Stimulated activated CD4-positive, alpha-beta T cell treated with anti-CD3 and anti-CD28 coated beads, TNF-alpha, amount 100 ng/mL, for 1 hour (primary cell): ENCODE data around the gene SLC2A4.

ENCODE experiments used
- DNase-seq, 3 donors: peaks; one replicate each; pipeline ENCODE4 v3.0.0-alpha.2; 2020; ENCODE audit warnings: low read depth in 3 of 3, low spot score in 1 of 3

Gene SLC2A4

DNA sequence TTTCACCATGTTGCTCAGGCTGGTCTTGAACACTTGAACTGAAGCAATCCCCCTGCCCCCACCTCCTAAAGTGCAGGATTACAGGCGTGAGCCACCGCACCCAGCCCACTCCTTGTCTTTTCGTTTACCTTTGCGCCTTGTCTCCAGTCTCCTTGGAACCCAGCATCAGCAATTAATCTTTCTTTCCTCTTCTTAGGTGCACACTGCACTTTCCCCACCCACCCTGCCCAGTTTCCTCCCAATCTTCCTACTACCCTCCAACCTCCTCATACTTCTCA, 17.8 kb upstream of the SLC2A4 start:
- DNase-seq = no peak

DNA sequence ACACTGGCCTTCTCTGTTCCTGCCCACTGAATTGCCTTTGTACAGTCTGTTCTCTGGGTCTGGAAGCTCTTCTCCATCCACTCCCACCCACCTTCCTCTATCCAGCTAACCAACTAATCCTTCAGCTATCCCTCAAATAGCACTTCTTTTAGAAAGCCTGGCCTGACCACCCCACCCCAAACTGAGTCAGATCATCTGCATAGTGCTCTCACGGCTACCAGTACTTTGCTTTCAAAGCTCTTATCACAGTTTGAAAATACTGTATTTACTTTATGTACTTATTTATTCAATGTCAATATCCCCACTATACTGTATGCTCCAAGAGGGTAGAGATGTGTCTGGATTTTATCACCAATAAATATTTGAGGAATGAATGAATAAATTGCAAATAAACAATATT, 14.7 kb upstream of the SLC2A4 start:
- DNase-seq = no peak

DNA sequence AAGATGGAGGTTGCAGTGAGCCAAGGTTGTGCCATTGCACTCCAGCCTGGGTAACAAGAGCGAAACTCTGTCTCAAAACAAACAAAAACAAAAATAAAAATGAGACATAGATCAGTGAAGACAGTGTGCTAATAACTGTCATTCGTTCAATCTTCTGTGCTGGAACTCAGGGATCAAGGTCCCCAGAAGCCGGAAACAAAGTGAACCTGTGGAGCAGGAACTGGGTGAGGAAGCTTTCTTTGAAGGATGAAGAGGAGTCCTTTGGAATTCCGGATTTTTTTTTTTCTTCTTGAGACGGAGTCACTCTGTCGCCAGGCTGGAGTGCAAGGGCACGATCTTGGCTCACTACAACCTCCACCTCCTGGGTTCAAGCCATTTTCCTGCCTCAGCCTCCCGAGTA, 2.1 kb upstream of the SLC2A4 start:
- DNase-seq = no peak

DNA sequence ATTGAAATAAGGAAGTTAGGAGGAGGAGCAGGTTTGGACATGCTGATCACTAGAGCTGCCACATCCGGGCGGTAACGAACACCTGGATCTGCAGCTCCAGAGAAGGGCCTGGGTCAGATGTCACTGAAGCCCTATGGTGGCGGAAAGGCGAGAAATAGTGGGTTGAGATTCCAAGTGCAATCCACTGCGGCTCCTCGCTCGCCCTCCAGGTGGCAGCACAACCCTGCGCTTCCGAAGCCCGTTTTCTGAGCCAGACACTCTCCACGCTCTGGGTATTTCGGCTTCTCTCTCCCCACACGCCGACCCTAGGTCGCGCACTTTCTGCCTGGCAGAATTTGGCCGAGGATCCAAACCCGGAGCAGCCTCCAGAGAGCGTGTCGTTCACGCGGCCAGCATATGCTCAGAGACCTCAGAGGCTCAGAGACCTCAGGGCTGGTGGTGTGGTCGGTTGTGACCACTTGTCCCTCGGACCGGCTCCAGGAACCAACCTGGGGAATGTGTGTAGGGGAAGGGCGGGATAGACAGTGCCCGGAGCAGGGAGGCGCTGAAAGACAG, 922 bp upstream of the SLC2A4 start:
- DNase-seq = peak; percentile 64 to 80 (median 76)

DNA sequence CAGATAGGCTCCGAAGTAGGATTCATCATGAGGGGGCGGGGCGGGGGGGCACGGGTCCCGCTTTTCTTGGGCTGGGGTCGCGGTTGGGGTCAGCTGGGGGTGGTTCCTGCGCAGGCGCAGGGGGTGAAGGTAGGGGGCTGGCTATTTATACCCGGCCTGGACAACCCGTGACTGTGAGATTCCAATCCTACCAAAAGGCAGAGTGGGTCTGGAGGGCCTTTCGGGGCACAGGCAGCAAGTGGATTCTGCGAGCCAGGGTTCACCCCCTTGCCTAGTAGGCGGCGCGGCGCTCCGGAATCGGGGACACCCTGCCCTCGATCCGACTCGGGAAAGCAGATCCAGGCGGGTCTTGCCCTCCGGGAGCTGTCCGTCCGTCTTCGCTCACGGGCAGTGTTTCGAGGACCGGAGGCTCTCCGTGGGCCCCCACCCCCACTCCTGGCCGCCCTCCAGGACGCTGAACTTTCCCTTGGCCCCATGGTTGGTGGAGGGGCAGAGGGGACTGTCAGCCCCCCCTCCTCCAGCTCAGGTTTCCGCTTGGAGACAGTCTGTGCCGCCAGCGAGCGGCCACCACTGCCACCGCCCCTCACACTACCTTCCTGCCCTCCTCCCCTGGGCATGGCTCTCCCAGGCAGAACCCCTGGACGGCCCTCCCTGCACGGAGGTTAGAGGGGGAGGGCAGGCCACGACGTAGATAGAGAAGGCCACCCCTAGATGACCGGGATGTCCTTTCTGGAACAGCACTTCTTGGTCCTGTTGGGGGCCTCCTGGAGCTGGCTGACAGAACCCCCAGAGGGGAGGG, 634 bp downstream of the SLC2A4 start:
- no peak for DNase-seq

DNA sequence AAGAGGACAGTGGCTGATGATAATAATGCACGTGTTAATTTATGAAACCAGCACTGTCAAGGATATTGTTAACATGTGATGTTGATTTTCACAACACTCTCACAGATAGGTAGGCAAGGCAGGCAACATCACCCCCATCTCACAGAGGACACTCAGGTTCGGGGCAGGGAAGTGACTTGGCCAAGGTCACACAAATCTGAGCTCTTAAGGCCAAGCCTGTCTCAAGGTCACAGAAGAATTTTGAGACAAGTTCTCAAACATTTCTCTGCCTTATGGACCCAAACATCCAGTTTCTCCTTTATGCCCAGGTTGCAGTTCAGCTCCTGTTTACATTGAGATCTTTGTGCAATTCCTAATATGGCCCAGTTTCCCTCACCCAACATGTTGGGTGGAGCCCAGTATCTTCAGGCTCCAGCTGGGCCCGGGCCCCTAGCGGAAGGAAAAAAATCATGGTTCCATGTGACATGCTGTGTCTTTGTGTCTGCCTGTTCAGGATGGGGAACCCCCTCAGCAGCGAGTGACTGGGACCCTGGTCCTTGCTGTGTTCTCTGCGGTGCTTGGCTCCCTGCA, 1.3 kb downstream of the SLC2A4 start:
- DNase-seq = no peak

DNA sequence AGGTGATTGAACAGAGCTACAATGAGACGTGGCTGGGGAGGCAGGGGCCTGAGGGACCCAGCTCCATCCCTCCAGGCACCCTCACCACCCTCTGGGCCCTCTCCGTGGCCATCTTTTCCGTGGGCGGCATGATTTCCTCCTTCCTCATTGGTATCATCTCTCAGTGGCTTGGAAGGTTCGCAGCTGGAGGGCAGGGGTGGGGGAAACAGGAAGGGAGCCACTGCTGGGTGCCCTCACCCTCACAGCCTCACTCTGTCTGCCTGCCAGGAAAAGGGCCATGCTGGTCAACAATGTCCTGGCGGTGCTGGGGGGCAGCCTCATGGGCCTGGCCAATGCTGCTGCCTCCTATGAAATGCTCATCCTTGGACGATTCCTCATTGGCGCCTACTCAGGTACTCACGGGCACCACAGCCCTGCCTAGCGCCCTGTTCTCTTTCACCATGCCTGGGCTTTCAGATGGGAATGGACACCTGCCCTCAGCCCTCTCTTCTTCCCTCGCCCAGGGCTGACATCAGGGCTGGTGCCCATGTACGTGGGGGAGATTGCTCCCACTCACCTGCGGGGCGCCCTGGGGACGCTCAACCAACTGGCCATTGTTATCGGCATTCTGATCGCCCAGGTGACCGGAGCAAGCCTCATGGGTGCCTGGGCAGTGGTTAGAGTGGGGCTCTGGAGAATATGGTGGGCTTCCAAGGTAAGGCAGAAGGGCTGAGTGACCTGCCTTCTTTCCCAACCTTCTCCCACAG, 2.1 kb downstream of the SLC2A4 start:
- no peak for DNase-seq

DNA sequence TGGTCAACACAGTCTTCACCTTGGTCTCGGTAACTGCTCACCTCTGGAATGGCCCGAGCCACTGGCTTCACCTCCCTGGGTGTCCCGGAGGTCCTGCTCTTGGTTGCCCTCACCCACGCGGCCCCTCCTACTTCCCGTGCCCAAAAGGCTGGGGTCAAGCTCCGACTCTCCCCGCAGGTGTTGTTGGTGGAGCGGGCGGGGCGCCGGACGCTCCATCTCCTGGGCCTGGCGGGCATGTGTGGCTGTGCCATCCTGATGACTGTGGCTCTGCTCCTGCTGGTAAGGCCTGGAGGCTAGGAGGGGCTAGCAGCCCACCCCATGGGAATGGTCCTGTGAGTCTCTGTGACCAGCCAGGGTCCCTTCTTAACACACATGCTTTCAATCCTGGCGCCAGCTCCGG, 3.4 kb downstream of the SLC2A4 start:
- DNase-seq = no peak

DNA sequence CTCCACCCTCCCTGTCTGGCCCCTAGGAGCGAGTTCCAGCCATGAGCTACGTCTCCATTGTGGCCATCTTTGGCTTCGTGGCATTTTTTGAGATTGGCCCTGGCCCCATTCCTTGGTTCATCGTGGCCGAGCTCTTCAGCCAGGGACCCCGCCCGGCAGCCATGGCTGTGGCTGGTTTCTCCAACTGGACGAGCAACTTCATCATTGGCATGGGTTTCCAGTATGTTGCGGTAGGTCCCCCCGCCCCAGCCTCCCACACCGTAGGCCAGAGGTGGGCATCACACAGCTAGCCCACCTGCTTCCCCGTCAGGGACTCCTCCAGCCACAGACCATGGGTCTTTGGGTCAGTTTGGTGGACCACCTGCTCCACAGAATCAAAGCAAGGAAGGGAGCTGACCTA, 4.2 kb downstream of the SLC2A4 start:
- DNase-seq = no peak

DNA sequence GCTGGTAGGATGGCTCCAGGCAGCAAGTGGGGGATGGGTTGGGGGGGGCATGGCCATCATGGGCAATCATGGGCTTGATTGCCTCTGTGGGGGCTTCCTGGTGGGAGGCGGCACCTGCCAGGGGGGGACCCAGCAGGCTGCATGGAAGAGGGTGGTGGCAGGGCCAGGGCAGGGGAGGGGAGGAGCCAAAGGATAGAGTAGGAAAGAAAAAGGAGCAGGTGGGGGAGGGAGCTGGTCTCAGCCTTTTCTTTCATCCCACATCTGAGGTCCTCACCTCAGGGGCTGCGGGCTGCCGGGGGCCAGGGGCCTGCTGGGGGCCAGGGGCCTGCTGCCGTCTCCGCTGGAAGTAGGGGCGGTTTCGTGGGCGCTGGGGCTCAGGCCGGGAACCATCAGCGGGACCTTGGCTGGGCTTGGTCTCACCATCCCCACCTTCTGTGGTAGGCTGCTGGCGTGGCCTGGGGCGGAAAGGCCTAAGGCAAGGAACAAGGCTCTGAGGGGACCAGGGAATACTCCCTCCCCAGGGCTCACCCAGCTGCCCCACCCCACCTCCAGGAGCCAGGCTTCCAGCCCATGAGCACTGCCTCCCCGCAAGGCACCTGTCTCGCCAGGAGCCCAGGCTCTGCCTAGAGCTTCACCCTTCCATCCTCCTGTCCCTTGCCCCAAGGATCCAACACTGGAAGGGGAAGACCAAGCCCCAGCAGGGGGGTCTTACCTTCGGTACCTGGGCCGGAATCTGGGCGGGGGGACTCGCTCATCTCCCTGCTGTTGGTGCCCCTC, 7.9 kb downstream of the SLC2A4 start:
- DNase-seq = no peak

DNA sequence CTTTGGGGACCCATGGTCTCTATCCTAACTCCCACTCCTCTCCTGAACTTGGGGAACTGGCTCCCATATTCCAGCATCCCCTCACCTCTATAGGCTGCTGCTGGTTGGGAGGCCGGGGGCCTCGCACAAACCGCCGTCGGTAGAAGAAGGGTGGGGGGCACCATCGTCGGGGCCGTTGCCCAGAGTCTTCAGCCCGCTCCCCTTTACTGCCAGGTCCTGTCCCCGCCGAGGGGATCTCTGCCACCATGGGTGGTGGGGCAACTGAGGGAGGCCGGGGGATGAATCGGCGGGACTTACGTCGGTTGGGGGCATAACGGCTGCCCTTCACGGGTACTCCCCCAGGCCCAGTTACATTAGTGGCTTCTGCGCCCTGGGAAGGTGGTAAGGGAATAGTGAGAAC, 8.6 kb downstream of the SLC2A4 start:
- DNase-seq = no peak

DNA sequence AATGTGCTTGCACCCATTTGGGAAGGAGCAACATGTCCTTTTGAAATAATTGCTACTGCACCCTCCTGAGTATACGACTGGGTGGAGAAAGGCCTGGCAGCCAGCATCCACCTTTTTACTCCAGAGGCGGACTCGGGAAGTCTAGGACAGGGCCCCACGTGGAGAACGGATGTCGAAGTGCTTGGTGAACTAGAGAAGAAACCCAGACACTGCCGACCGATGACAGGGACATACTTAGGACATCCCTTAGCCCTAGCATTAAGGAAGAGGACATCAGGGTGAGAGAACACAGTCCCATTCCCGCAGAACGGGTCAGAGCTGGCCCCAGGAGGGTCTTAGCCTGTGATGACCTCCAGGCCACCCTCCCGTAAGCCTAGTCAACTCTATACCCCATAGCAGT, 9.2 kb downstream of the SLC2A4 start:
- no peak for DNase-seq

DNA sequence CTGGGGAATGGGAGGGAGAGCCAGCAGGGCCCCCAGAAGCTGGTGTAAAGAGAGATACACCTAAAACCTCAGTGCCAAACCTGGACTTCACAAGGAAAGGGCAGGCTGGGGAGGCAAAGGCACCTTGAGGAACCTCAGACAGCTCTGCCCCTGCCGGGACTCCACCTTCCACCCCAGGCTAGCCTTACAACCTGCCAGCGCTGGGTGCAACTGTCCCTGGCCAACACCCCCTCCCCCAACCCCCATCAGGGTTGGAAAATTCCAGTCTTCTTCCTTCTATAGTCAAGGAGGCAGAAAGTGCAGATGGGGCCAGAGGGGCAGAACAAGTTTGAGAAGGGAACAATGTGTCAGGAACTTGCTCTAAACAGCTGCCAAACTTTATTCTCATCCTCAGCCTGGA, 10.7 kb downstream of the SLC2A4 start:
- DNase-seq = no peak

DNA sequence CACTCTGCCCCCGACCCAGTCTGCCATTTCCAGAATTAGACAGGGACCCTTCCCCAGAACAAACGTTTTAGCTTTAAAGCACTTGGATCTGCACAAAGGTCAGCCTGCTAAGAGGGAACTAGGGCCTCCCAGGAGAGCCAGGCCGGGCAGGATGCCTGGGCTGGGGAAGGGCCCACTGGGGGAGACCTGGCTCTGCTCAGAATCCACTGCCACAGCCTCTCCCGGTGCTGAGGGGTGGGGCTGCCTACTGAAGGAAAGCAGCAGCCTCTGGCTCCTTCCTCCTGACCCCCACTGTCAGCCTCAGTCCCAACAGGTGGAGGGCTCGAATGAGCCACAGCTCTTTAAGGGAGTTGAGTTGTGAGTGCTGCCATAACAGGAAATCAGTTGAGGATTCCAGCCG, 11.2 kb downstream of the SLC2A4 start:
- DNase-seq = no peak

DNA sequence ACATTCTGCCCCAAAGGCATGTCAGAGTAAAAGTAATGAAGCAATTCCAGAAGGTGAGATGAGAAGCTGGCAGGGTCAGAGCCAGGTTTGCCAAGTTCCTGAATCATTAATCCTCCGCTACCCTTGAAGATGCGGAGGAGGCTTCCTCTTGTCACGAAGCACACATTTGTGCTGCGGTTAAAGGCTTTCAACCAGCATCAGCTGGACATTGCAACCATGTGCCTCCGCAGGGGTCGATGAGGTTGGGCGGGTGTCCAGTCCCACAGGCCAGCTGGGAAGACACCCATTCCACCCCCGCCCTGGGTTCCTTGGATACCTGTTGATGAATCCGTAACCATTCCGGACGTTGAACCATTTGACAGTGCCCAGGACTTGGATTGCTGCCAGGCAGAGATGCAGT, 11.6 kb downstream of the SLC2A4 start:
- no peak for DNase-seq

DNA sequence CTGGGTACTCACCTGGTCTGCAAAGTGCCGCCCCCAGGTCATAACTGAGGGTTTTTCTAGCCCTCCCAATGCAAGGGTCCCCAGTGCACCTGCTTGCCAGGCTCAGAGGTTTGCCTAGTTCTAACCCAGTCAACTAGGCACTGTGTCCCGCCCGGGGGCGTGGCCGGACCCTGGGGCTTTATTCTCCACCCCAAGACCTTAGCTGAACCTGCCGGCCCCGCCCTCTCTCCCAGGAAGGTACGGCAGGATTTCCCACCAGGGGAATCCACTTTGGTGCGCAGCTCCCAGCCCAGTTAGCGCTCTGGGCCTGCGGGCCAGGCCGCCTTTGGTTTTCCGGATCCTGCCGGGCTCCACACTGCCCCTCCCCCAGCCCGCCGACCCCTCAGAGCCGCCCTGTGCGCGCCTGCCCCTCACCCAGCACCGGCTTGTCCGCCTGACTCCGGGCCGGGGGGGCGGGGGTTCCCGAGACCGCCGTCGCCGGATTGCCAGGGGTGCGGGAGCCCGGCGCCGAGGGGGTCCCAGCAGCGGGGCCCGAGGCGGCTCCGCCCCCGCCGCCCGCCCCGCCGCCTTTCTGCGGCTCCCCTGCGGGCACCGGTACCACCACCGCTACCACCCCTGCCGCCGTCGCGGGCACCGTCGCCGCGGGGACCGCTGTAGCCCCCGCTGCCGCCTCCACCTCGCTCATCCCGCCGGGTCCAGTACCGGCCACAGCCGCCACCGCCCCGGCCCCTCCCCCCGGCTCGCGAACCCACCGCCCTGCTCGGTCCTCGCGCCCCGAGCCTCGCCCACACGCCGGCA, 12.5 kb downstream of the SLC2A4 start:
- DNase-seq = no peak

DNA sequence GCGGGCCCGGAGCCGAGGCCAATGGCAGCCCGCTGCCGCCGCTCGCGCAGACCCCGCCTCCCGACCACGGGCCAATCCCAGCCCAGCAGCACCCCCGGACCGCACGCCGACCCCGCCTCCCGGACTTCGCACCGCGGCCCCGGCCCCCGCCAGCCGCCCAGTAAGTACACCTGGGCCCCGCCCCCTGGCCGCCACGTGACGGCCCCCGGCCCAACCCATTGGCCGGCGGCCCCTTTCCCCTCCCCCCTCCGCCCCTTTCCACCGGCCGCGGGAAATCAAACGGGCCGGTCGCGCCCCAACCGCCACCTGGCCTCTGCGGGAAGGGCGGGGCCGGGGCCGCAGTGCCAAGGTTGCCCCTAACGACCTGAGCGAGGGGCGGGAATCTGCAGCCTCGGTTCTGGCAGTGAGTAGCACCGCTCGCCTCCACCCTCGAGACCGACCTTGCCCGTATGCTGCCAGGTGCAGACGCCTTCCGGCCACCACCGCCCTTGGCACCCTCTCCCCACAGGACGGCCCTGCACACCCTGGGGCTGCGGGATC, 13.2 kb downstream of the SLC2A4 start, which contains the start of gene YBX2:
Gene YBX2, minus strand, starts transcription at position 26 of the 540 bp plus-strand sequence. CDS start 139 bp downstream, outside the sequence.
- DNase-seq = peak in 1 of 3 donors; percentile 59

DNA sequence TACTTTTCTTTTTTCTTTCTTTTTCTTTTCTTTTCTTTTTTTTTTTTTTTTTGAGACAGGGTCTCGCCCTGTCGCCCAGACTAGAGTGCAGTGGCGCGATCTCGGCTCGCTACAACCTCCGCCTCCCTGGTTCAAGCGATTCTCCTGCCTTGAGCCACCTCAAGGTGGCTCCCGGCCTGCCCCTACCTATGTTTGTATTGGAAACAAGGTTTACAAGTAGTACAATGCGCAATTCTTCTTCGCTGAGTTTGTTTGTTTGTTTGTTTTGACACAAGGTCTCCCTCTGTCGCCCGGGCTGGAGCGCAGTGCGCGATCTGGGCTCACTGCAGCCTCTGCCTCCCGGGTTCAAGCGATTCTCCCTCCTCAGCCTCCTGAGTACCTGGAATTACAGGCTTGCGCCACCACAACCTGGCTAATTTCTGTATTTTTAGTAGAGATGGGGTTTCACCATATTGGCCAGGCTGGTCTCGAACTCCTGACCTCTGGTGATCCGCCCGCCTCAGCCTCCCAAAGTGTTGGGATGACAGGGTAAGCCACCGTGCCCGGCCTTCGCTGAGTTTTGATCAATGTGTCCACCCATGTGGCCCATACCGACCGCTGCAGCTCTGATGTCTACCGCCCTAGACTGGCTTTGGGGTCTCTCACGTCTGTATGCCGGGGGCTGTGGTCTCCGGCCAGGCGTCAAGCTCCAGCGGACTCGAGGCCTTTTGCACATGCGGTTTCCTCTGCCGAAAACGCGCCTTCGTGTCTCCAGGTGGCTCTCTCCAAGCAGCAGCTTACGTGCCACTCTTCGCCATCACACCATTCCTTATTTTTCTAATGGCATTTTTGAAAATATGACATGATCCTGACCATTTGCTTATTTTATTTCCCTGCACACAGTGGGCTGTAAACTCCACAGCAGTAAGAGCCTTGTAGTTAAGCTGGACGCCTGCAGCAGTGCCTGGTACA, 14.0 kb downstream of the SLC2A4 start:
- no peak for DNase-seq

DNA sequence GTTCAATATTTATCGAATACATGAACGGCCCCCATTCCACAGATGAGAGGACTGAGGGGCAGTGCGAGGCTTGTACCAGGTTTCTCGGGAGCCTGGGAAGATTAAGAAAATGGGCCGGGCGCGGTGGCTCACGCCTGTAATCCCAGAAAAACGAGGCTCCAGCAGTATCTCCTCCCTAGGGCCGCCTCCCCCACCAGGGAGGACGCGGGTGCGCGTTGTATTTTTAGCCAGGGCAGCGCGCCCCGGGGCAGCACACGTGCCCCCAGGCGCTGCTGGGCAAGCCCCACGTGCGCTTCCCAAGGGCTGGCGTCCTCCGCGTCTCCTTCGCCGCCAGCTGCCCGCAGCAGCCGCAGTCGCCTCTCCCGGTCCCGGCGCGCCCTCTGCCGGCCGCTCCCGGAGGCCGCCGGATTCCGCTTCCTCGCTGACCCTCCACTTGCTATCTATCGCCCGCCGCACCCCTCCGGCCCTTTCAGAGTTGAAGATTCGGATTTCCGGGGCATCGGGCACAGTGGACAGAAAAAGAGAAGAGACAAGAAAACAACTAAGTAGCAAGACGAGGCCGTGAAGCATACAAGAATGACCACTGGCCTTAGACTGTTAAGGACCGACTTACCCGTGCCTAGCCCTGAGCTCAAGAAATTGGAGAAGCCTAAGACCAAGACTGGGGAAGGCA, 14.8 kb downstream of the SLC2A4 start:
- peak in 1 of 3 donors; percentile 59 for DNase-seq
